IPS-18a (cell line): Measurements from ENCODE around the gene SCAPER.

Experiments used
- H3K27ac ChIP-seq: one replicate; pipeline ENCODE4 v1.5.1; 2013; ENCODE audit warnings: low read length
- H3K27me3 ChIP-seq: one replicate; pipeline ENCODE4 v1.6.1; 2013; ENCODE audit warnings: mild to moderate bottlenecking, low read length; ENCODE audit not compliant: control insufficient read depth, insufficient read depth
- H3K36me3 ChIP-seq: one replicate; pipeline ENCODE4 v1.6.1; 2013; ENCODE audit warnings: low read depth, low read length; ENCODE audit not compliant: control insufficient read depth
- H3K4me1 ChIP-seq: one replicate; pipeline ENCODE4 v1.6.1; 2013; ENCODE audit warnings: low read depth, low read length; ENCODE audit not compliant: control insufficient read depth
- H3K4me3 ChIP-seq: one replicate; pipeline ENCODE4 v1.5.1; 2013; ENCODE audit warnings: low read length
- H3K9ac ChIP-seq: one replicate; pipeline ENCODE4 v1.6.1; 2013; ENCODE audit warnings: mild to moderate bottlenecking, low read length, moderate library complexity
- H3K9me3 ChIP-seq: one replicate; pipeline ENCODE4 v1.6.1; 2013; ENCODE audit warnings: low read depth, low read length; ENCODE audit not compliant: control insufficient read depth

The SCAPER gene

DNA sequence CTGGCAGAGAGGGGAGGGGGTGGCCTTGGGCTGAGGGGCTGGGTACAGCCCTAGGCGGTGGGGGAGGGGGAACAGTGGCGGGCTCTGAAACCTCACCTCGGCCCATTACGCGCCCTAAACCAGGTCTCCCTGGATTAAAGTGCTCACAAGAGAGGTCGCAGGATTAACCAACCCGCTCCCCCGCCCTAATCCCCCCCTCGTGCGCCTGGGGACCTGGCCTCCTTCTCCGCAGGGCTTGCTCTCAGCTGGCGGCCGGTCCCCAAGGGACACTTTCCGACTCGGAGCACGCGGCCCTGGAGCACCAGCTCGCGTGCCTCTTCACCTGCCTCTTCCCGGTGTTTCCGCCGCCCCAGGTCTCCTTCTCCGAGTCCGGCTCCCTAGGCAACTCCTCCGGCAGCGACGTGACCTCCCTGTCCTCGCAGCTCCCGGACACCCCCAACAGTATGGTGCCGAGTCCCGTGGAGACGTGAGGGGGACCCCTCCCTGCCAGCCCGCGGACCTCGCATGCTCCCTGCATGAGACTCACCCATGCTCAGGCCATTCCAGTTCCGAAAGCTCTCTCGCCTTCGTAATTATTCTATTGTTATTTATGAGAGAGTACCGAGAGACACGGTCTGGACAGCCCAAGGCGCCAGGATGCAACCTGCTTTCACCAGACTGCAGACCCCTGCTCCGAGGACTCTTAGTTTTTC, 563.6 kb downstream of the SCAPER start:
- Histone ChIP-seq H3K27ac (no peak overlapping the region), H3K9ac (no peak overlapping the region), H3K9me3 (peaks cover 4% of the 10 kb centered on the region), H3K27me3 (peaks cover 100% of the 10 kb centered on the region), H3K4me3 (peak overlapping the region; percentile 32), H3K4me1 (peaks cover 28% of the 10 kb centered on the region), H3K36me3 (no peaks in the 10 kb centered on the region)

DNA sequence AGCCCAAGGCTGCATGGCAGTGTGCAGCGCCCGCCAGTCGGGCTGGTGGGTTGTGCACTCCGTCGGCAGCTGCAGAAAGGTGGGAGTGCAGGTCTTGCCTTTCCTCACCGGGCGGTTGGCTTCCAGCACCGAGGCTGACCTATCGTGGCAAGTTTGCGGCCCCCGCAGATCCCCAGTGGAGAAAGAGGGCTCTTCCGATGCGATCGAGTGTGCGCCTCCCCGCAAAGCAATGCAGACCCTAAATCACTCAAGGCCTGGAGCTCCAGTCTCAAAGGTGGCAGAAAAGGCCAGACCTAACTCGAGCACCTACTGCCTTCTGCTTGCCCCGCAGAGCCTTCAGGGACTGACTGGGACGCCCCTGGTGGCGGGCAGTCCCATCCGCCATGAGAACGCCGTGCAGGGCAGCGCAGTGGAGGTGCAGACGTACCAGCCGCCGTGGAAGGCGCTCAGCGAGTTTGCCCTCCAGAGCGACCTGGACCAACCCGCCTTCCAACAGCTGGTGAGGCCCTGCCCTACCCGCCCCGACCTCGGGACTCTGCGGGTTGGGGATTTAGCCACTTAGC, 564.3 kb downstream of the SCAPER start:
- peaks cover 28% of the 10 kb centered on the region for H3K4me1 ChIP-seq
- no peak overlapping the region for H3K27ac ChIP-seq
- H3K27me3 ChIP-seq: peaks cover 100% of the 10 kb centered on the region
- H3K9ac ChIP-seq: no peak overlapping the region
- H3K9me3 ChIP-seq: peaks cover 4% of the 10 kb centered on the region
- H3K36me3 ChIP-seq: no peaks in the 10 kb centered on the region
- H3K4me3 ChIP-seq: peak overlapping the region; percentile 33

DNA sequence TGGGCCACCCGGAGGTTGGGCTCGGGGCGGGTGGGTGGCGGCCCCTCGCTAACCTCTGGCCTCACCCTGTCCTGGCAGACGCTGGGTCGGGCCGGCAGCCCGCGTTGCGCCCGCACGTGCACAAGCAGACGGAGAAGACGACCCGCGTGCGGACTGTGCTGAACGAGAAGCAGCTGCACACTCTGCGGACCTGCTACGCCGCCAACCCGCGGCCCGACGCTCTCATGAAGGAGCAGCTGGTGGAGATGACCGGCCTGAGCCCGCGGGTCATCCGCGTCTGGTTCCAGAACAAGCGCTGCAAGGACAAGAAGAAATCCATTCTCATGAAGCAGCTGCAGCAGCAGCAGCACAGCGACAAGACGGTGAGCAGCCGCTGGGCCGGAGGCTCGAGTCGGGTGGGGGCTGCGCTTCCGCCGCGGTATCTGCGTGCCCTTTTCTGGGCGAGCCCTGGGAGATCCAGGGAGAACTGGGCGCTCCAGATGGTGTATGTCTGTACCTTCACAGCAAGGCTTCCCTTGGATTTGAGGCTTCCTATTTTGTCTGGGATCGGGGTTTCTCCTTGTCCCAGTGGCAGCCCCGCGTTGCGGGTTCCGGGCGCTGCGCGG, 564.8 kb downstream of the SCAPER start:
- no peak overlapping the region for H3K9ac ChIP-seq
- H3K27me3 ChIP-seq: peaks cover 100% of the 10 kb centered on the region
- peak overlapping the region; percentile 33 for H3K4me3 ChIP-seq
- H3K27ac ChIP-seq: no peak overlapping the region
- peaks cover 28% of the 10 kb centered on the region for H3K4me1 ChIP-seq
- H3K36me3 ChIP-seq: no peaks in the 10 kb centered on the region
- H3K9me3 ChIP-seq: peaks cover 4% of the 10 kb centered on the region

DNA sequence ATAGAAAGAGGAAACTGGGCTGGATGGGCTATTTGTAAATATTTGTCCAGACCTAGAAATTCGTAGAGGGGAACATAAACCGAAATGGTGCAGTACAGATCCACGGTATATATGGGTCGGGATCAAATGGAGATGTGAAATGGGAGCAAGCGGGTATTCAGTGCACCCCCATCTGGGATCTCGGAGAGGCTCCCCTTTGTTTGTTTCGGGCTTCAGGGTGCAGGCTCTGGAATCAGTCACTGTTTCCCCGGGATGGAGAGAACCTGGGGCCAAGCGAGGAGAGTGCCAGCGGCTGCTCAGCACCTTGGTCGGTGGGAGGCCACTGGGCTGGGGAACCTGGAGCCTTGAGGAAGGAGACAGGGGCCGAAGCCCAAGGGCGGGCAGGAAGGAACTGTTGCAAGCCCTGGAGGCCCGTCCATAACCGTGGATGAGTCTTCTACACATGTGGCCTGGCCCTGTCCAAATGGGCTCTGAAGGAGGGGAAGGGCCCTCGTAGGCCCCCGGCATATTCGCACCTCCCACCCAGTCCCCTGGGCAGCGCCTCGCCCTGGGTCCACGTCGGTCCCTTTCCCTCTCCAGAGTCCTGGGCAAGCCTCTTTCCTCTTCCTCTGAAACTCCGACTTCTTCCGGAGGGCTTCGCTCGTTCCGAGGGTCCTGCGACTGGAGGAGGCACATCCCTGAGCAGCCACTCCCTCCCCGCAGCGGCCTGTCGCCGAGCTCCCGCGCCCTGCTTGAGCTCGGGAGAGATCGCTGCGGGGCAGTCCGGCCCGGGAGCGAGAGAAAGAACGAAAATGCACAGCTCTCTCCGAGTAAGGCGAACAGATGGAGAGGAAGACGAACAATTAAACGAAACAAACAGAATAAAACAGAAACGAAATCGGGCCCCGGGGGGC, 565.6 kb downstream of the SCAPER start:
- no peaks in the 10 kb centered on the region for H3K36me3 ChIP-seq
- H3K27me3 ChIP-seq: peaks cover 100% of the 10 kb centered on the region
- peaks cover 4% of the 10 kb centered on the region for H3K9me3 ChIP-seq
- H3K4me1 ChIP-seq: peaks cover 28% of the 10 kb centered on the region
- no peak overlapping the region for H3K9ac ChIP-seq
- no peak overlapping the region for H3K27ac ChIP-seq
- H3K4me3 ChIP-seq: peak overlapping the region; percentile 33

DNA sequence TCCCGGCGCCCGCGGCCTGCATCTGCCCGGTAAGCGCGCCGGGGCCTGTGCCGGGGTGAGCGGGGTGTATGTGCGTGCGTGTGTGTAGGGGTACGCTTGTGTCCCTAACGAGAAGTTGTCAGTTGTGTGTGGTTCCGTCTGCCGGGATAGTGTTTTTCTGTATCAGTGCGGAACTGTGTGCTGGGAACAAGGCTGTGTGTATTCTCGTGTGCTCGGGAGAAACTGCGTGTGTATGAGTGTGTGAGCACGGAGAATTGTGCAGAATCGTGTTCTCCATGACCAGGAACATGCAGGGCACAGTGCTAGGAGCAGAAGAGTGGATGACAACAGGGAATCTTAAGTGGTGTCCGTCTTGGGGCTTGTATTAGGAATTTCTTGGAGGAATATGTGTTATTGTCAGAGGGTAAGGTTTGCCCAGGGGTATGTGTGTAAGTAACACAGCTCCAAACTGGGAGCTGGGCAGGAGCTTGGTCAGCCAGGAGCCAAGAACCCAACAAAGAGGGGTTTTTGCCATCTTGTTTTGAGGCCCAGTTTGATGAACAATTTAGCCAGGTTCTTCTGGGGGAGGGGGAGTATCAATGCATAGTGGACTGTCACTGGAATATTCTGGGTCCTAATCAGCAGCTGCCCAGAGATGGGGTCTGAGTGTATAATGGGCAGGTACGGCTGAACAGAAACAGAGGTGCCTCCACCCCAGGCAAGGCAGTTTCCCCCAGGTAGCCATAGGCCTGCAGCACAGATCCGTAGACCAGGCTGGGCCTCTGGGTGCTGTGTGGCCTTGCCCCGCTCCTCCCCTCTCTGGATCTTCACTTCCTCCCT, 566.4 kb downstream of the SCAPER start:
- Histone ChIP-seq H3K4me3 (peak overlapping the region; percentile 27), H3K27ac (no peak overlapping the region), H3K27me3 (peaks cover 100% of the 10 kb centered on the region), H3K36me3 (no peaks in the 10 kb centered on the region), H3K4me1 (peaks cover 28% of the 10 kb centered on the region), H3K9ac (no peak overlapping the region), H3K9me3 (peaks cover 4% of the 10 kb centered on the region)

DNA sequence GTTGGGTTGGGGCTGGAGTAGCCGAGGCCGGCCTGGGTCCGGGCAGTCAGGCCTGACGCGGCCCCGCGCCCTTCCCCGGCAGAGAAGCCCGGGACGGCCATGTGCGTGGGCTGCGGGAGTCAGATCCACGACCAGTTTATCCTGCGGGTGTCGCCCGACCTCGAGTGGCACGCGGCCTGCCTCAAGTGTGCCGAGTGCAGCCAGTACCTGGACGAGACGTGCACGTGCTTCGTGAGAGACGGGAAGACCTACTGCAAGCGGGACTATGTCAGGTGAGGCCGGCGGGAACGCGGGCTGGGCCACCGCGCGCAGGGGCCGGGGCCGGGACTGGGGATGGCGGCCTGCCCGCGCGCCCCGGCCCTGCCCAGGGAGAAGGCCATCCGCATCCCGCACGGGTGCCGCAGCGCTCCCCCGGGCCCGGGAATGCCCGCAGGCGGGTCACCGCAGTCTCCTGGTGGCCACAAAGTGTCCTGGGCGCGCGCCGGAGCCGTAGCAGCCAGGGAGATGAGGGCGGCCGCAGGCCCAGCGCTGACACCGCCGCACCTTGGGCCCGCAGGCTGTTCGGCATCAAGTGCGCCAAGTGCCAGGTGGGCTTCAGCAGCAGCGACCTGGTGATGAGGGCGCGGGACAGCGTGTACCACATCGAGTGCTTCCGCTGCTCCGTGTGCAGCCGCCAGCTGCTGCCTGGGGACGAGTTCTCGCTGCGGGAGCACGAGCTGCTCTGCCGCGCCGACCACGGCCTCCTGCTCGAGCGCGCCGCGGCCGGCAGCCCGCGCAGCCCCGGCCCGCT, 567.2 kb downstream of the SCAPER start:
- H3K9ac ChIP-seq: no peak overlapping the region
- H3K27ac ChIP-seq: no peak overlapping the region
- H3K27me3 ChIP-seq: peaks cover 100% of the 10 kb centered on the region
- no peaks in the 10 kb centered on the region for H3K9me3 ChIP-seq
- H3K4me3 ChIP-seq: peak overlapping the region; percentile 27
- no peaks in the 10 kb centered on the region for H3K36me3 ChIP-seq
- H3K4me1 ChIP-seq: peaks cover 28% of the 10 kb centered on the region

DNA sequence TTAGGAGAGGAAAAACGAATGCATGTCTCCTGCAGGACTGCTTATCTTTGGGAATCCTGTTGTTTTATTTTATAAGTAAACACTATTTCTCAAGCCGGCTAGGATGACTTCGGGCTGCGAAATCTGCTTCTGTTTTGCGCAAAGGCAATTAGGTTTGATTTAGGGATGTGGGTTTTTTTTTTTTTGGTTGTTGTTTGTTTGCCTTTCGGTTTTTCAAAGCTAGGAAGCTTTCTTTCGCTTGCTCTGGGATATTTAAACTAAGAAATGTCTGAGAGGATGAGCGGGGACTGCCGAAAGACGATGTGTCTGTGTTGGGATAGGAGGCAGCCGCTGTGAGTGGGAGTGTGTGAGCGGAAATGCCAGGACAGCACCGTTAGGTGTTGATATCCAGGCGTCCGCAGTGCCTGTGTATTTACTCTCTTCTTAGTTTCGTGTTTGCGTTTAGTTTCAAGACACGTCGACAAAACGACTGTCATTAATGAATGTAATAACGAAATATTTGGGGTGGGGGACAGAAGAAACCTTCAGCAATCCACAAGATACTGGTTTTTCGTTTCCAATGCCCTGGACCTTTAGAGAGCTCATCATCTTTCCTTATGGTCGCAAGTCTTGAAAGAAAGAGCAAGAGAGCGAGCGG, 568.0 kb downstream of the SCAPER start:
- peaks cover 28% of the 10 kb centered on the region for H3K4me1 ChIP-seq
- no peaks in the 10 kb centered on the region for H3K9me3 ChIP-seq
- peaks cover 97% of the 10 kb centered on the region for H3K27me3 ChIP-seq
- no peak overlapping the region for H3K9ac ChIP-seq
- no peak overlapping the region for H3K27ac ChIP-seq
- no peaks in the 10 kb centered on the region for H3K36me3 ChIP-seq
- no peak overlapping the region for H3K4me3 ChIP-seq

DNA sequence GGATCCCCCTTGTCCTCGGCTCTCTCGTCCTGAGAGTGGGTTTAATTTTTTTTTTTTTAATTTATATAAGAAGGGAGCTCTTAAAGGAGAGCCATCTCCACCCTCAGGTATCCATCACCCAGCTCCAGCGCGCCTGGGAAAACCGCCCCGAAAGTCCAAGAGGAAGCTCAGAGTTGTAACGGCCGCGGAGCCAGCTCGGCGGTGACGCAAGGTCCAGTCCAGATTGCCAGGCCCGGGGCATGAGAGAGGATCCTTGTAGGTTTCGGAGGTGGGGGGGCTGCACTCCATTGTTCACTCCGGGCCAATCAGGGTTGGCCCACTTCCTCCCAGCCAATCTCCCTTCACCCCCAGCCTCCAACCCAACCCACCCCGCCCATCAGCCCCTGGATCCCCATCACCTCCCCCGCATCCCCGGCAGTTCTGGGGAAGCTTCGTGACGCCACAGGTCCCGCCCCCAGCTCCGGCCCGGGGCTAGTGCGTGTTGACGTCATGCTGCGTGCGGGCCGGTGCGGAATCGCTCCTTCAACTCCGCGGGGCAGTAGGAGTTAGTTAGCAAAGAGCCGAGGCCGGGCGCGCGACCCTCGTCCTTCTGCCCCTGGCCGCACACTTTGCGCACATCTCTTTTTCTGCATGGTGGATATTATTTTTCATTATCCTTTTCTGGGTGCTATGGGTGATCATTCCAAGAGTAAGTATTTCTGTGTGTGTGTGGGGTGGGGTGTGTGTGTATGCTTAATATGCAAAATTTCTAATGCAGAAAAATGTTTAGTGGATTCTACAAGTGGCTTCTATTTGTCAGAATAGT, 568.7 kb downstream of the SCAPER start, which contains the start of gene ISL2:
Gene ISL2 (plus strand): TSS at position 520 of the 805 bp plus-strand sequence. CDS start 111 bp downstream, at position 631.
- peak within 1 kb of the TSS; percentile 53 for H3K9ac ChIP-seq
- H3K27ac ChIP-seq: no peak within 1 kb of the TSS
- peaks cover 22% of the 10 kb centered on the region for H3K4me1 ChIP-seq
- H3K36me3 ChIP-seq: no peaks in the 10 kb centered on the region
- peak within 1 kb of the TSS; percentile 58 for H3K4me3 ChIP-seq
- H3K9me3 ChIP-seq: no peaks in the 10 kb centered on the region
- peaks cover 90% of the 10 kb centered on the region for H3K27me3 ChIP-seq

DNA sequence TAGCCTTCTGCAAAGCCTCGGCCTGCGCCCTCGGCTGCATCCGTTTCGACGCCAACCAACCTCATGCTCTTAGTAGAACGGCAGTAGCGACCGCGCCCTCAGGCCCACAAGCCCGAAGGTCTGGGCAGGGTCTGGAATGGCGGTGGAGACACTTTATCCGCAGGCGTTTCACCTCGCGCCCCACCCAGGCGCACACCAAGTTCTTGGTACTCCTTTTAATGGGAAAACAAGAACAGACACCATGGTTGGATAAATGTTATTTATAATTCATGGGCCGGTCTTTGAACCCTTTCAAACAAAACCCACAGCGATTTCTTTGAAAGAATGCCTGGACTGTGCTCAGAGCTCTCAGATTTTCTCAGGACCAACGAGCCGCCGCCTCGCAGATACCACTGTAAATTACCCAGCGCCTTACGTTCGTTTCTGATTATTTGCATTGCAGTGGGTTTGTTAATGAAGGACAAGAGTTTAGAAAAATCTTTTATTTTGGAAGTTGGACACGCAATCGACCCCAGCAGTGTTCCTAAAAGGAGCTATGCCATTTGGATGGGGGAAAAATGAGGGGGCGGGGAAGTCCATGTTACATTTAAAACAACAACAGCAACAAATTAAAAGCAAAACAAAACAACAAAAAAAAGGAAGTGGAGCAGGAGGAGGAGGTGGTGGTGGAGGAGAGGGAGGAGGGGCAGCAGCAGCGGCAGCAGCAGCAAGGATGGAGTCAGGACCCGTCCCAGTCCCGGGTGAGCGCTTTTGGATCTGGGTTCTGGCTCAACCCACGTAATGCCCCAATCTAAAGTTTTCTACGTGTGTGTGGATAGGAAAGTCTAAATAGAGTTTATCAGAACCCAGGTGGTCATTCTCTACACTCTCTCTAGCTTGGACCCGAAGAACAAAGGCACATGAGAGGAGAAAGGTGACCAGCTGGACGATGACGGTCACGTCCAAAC, 569.6 kb downstream of the SCAPER start:
- Histone ChIP-seq H3K9me3 (no peaks in the 10 kb centered on the region), H3K4me3 (peak overlapping the region; percentile 58), H3K9ac (peak overlapping the region; percentile 53), H3K36me3 (no peaks in the 10 kb centered on the region), H3K4me1 (peaks cover 20% of the 10 kb centered on the region), H3K27me3 (peaks cover 81% of the 10 kb centered on the region), H3K27ac (no peak overlapping the region)
